ENCODE data around the gene SUGCT. TPM values are rescaled to one million over a fixed set of nuclear protein-coding genes. Genes with fewer than 3 reads are reported as not detected.

The SUGCT gene
- total RNA-seq, 1 experiment from 2014 or later: 4.6 TPM

DNA sequence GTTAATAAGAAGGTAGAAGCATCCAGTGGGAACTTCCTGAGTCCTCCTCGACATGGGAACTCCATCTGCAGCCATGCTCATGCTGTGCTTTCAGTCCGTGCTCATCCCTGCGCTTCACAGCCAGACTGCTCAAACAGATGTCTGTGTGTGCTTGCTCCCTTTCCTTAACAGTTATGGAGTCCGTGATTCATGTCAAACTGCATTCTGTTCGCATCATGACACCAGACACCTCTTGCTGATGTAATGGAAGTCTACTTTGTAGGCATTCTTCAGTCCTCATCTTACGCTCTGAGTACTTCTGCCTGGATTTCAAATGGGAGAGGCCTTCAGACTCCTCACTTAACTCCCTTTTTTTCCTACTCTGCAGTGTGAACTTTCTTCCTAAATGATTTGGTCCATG is 304.9 kb downstream of the SUGCT start:
- TF ChIP-seq OVOL2 (CRISPR knock-in tag; IDR thresholded peaks at IDR 0.05; ENCODE audit: borderline replicate concordance) (no peak), ZBTB21 (CRISPR knock-in tag; IDR thresholded peaks at IDR 0.05; ENCODE audit: borderline replicate concordance) (no peak)
- TF ChIP-seq, protein P1, sequence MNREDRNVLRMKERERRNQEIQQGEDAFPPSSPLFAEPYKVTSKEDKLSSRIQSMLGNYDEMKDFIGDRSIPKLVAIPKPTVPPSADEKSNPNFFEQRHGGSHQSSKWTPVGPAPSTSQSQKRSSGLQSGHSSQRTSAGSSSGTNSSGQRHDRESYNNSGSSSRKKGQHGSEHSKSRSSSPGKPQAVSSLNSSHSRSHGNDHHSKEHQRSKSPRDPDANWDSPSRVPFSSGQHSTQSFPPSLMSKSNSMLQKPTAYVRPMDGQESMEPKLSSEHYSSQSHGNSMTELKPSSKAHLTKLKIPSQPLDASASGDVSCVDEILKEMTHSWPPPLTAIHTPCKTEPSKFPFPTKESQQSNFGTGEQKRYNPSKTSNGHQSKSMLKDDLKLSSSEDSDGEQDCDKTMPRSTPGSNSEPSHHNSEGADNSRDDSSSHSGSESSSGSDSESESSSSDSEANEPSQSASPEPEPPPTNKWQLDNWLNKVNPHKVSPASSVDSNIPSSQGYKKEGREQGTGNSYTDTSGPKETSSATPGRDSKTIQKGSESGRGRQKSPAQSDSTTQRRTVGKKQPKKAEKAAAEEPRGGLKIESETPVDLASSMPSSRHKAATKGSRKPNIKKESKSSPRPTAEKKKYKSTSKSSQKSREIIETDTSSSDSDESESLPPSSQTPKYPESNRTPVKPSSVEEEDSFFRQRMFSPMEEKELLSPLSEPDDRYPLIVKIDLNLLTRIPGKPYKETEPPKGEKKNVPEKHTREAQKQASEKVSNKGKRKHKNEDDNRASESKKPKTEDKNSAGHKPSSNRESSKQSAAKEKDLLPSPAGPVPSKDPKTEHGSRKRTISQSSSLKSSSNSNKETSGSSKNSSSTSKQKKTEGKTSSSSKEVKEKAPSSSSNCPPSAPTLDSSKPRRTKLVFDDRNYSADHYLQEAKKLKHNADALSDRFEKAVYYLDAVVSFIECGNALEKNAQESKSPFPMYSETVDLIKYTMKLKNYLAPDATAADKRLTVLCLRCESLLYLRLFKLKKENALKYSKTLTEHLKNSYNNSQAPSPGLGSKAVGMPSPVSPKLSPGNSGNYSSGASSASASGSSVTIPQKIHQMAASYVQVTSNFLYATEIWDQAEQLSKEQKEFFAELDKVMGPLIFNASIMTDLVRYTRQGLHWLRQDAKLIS (CRISPR knock-in tag; IDR thresholded peaks at IDR 0.05; ENCODE audit: borderline replicate concordance): no peak
- TF ChIP-seq, protein P2, sequence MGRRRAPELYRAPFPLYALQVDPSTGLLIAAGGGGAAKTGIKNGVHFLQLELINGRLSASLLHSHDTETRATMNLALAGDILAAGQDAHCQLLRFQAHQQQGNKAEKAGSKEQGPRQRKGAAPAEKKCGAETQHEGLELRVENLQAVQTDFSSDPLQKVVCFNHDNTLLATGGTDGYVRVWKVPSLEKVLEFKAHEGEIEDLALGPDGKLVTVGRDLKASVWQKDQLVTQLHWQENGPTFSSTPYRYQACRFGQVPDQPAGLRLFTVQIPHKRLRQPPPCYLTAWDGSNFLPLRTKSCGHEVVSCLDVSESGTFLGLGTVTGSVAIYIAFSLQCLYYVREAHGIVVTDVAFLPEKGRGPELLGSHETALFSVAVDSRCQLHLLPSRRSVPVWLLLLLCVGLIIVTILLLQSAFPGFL (CRISPR knock-in tag; IDR thresholded peaks at IDR 0.05; ENCODE audit: borderline replicate concordance): no peak
- Mint-ChIP-seq H3K4me1 (no peaks in the 10 kb centered on the region), H3K9me3 (peaks cover 16% of the 10 kb centered on the region), H3K4me3 (no peak overlapping the region), H3K27ac (no peak overlapping the region), H3K36me3 (peaks cover 7% of the 10 kb centered on the region), H3K27me3 (ENCODE audit: low read depth) (no peaks in the 10 kb centered on the region; the same call in 1 of the 2 replicates)
- ATAC-seq (no peak), DNase-seq (ENCODE audit: low spot score) (no peak)
- CTCF ChIA-PET: no interaction called here
- POLR2A ChIA-PET: no interaction called here

DNA sequence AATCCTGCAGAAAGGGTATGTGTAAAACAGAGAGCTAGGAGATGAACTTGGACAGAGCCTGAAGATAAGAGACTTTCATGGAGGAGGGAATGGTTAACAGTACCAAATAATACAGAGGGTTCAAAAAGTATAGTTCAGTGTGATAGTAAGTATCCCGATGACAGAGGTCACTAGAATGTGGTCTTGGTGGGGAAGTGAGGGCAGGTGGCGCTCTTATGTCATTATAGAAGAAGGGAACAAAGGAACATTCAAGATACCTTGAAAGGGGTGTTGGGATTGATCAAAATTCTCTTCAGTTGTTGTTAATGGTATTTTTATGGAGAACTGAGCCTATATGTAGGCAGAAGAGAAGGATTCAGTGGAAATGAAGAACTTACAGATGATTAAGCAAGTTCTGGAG is 312.5 kb downstream of the SUGCT start:
- Mint-ChIP-seq H3K4me3 (no peak overlapping the region), H3K4me1 (peaks cover 3% of the 10 kb centered on the region; the same call in 1 of the 2 replicates), H3K27me3 (ENCODE audit: low read depth) (no peaks in the 10 kb centered on the region), H3K9me3 (no peaks in the 10 kb centered on the region), H3K27ac (no peak overlapping the region), H3K36me3 (no peaks in the 10 kb centered on the region)
- POLR2A ChIA-PET: no interaction called here
- DNase-seq (ENCODE audit: low spot score) (peak; percentile 15), ATAC-seq (peak; percentile 67)
- CTCF ChIA-PET: no interaction called here
- TF ChIP-seq, protein P3, sequence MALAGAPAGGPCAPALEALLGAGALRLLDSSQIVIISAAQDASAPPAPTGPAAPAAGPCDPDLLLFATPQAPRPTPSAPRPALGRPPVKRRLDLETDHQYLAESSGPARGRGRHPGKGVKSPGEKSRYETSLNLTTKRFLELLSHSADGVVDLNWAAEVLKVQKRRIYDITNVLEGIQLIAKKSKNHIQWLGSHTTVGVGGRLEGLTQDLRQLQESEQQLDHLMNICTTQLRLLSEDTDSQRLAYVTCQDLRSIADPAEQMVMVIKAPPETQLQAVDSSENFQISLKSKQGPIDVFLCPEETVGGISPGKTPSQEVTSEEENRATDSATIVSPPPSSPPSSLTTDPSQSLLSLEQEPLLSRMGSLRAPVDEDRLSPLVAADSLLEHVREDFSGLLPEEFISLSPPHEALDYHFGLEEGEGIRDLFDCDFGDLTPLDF (CRISPR knock-in tag; IDR thresholded peaks at IDR 0.05): no peak
- TF ChIP-seq, protein P4, sequence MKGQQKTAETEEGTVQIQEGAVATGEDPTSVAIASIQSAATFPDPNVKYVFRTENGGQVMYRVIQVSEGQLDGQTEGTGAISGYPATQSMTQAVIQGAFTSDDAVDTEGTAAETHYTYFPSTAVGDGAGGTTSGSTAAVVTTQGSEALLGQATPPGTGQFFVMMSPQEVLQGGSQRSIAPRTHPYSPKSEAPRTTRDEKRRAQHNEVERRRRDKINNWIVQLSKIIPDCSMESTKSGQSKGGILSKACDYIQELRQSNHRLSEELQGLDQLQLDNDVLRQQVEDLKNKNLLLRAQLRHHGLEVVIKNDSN (CRISPR knock-in tag; IDR thresholded peaks at IDR 0.05): no peak
- TF ChIP-seq, protein P5, sequence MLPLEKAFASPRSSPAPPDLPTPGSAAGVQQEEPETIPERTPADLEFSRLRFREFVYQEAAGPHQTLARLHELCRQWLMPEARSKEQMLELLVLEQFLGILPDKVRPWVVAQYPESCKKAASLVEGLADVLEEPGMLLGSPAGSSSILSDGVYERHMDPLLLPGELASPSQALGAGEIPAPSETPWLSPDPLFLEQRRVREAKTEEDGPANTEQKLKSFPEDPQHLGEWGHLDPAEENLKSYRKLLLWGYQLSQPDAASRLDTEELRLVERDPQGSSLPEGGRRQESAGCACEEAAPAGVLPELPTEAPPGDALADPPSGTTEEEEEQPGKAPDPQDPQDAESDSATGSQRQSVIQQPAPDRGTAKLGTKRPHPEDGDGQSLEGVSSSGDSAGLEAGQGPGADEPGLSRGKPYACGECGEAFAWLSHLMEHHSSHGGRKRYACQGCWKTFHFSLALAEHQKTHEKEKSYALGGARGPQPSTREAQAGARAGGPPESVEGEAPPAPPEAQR (CRISPR knock-in tag; IDR thresholded peaks at IDR 0.05): no peak
- no peak for TF ChIP-seq NR3C1 (CRISPR knock-in tag; conservative IDR thresholded peaks at IDR 0.05; ENCODE audit: low read depth)
- TF ChIP-seq, protein P1 (CRISPR knock-in tag; IDR thresholded peaks at IDR 0.05; ENCODE audit: borderline replicate concordance): no peak
- no peak for TF ChIP-seq ZNF396 (CRISPR knock-in tag; IDR thresholded peaks at IDR 0.05; ENCODE audit: borderline replicate concordance)
- TF ChIP-seq ATF1 (CRISPR knock-in tag; IDR thresholded peaks at IDR 0.05): no peak
